ENCODE data around the gene LYPLA2.
"Not testable (repeated sequence)": the region's sequence is repeated elsewhere in the genome, so short reads cannot be mapped to it uniquely, and the experiment has no call there.

Gene LYPLA2

DNA sequence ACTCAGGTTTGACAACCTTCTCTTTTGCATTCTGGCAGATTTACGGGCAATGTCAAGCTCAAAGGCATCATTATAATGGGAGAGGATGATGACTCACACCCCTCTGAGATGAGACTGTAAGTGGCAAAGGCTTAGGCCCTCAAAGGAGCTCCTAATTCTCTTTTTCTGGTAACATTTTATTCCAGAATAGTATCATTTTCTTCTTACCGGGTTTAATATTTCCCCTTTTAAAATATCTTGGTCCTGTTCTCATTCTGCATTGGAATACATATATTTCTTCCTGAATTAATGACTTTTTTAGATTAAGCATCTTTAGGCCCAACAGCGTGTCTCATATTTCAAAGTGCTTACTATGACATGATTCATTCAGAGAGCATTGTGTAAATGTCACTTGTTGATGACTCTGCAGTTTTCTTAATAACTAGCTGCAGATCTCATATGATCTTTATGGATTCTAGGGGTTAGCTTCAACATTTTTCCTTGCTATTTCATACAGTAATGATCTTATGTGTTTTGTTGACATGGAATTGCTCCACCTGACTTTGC, 11.0 kb upstream of the LYPLA2 start:
- no peak for DNase-seq (ENCODE audit: low read depth in 2 of 2)

GRCh38 chr1:23783141-23783540, 7.8 kb upstream of the LYPLA2 start:
- not testable (repeated sequence) for DNase-seq (ENCODE audit: low read depth in 2 of 2)

GRCh38 chr1:23784846-23785245, 6.1 kb upstream of the LYPLA2 start:
- DNase-seq (ENCODE audit: low read depth in 2 of 2): no peak

DNA sequence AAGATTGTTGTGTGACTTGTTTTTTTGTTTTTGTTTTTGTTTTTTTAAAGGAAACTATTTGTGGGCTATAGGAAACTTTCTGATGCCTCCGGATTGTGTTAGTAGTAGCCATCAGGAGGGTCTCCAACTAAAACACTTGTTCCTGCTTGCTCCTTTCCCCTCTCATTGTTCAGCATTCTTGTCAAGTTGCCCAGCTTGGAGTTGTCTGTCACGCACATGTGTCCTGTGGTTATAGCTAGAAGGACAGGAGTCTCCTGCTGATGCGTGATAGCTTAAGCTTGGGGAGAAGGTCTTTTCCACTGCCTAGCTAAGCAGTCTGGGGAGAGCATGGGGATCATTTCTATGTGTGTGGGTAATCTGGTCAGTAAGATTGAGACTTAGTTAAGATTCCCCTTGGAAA, 3.2 kb upstream of the LYPLA2 start:
- no peak for DNase-seq (ENCODE audit: low read depth in 2 of 2)

DNA sequence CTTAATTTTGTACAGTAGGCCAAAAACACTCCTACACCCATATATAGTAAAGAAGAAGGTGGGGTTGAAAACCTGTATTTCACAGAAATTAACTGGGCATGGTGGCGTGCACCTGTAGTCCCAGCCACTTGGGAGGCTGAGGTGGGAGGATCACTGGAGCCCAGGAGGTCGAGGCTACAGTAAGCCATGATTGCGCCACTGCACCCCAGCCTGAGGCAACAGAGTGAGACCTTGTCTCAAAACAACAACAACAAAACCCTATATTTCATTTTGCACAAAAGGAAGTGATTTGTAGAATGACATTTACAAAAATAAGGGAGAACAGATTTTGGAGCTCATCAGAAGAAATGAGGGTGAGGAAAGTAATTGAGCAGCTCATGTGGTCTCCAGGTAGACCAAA, 2.2 kb upstream of the LYPLA2 start:
- no peak for DNase-seq (ENCODE audit: low read depth in 2 of 2)

GRCh38 chr1:23791516-23792047, 637 bp downstream of the LYPLA2 start:
- DNase-seq (ENCODE audit: low read depth in 2 of 2): no peak

DNA sequence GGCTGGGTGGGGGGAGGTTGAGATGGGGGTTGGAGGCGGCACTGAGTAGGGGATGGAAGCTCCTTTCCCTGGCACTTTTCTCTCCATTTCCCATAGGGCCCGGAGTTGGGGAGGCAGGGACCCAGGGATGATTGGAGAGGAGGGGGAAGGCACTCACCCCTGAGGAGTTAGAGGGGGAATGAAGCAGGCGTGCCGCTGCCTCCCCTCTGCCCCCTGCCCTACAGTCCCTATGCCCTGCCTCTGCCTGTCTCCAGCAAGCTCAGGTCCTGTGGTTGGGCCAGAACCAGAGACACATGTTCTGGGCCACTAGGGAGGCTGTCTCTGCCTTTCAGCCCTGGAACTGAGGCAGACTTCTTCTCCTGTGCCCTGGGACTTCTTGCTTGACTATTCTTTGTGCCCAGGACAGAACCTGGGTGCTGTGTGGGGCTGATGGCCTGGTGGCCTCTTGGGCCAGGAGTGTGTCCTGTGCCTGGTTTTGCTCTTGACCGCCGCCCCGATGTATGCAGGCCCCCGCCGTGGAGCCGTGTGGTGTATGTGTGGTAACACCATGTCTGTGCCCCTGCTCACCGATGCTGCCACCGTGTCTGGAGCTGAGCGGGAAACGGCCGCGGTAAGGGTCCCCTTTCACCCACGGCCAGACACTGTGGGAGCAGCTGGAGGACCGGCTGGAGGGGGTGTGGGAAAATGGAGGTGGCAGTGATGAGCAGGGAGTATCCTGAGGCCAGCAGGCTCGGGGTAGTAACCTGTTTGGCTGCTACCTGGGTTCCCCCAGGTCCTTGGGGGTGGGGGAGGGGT, 1.4 kb downstream of the LYPLA2 start:
- DNase-seq (ENCODE audit: low read depth in 2 of 2): no peak

DNA sequence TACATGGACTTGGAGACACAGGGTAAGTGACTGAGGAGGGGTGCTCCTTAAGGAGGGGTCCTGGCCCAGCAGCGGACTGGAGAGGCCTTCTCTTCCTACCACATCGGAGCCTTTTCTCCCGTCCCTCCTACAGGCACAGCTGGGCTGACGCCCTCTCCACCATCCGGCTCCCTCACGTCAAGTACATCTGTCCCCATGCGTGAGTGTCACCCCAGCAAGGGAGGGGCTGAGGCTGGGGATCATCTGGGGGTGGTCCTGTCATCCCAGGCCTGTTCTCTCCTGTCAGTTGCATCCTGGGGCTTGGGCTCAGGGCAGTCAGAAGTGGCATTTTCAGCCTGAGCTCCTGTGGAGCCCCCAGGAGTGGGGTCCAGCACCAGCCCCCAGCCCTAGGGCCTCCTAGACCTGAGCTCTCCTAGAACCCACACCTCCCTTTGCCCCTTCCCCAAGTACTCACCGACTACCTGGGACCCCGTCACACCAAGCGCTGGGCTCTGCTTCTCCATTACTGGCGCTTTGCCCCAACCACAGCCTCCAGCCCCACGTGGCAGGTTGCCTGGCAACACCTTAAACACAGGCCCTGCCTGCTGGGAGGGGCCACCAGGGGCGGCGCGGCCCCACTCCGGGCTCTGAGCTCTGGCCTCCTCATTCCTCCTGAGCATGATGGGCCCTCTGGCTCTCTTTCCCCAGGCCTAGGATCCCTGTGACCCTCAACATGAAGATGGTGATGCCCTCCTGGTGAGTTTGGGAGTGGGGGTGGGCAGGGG, 2.3 kb downstream of the LYPLA2 start:
- no peak for DNase-seq (ENCODE audit: low read depth in 2 of 2)

GRCh38 chr1:23793861-23794731, 3.2 kb downstream of the LYPLA2 start:
- no peak for DNase-seq (ENCODE audit: low read depth in 2 of 2)

GRCh38 chr1:23794732-23795182, 3.8 kb downstream of the LYPLA2 start:
- DNase-seq (ENCODE audit: low read depth in 2 of 2): not testable (repeated sequence)

DNA sequence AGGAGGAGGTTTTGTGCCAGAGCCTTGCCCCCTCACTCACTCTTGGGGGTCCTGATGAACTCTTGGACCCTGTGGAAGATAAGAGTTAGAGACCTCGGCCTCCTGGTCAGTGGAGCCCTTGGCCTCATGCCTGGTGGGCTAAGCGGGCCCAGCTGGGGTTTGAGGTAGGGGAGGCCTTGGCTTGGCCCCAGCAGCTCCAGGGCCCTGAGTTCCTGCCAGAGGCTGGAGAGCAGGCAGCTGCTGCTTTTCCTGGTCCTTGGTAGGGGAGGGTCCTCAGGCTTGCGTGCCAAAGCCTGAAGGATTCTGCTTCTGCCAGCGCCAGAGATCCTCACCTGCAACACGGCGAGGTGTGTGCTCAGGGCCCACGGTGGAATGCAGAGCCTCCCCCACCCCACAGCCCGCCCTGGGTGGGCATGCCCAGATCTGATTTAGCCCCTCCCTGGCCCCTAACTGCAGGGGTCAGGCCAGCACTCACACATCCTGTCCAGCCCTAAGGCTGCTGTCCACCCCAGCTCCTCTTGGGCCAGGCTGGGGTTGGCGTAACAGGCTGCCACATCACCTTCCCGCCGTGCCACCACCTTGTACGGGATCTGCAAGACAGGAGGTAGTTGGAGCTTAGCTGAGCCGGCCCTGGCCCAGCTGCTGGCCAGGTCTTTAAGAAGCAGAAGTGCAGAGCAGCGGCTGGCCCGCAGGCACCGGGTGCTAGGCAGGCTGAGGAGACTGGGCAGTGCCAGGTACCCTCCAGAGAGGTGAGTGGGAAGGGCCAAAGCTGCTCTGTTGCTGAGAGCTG, 4.9 kb downstream of the LYPLA2 start:
- no peak for DNase-seq (ENCODE audit: low read depth in 2 of 2)

- DNase-seq (ENCODE audit: low read depth in 2 of 2): no peak
Observed at GRCh38 chr1:23796466-23797271, 5.7 kb downstream of the LYPLA2 start.

GRCh38 chr1:23797478-23798448, 6.8 kb downstream of the LYPLA2 start:
- no peak for DNase-seq (ENCODE audit: low read depth in 2 of 2)

GRCh38 chr1:23798662-23799142, 7.8 kb downstream of the LYPLA2 start:
- no peak for DNase-seq (ENCODE audit: low read depth in 2 of 2)

DNA sequence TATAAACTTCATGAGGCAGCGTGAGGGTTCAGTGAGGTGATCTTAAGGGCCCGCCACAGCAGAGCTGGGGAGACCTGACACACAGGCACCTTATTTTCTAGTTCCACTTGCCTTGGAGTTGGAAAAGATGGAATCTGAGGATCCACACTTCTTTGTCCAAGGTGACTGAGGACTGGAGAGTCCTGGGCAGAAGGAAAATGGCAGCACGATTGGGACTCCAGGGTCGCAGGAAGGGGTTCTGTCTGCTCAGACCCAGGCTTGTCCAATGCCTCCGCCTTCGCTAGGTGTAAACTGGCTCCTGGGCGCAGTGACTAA, 8.3 kb downstream of the LYPLA2 start:
- no peak for DNase-seq (ENCODE audit: low read depth in 2 of 2)

DNA sequence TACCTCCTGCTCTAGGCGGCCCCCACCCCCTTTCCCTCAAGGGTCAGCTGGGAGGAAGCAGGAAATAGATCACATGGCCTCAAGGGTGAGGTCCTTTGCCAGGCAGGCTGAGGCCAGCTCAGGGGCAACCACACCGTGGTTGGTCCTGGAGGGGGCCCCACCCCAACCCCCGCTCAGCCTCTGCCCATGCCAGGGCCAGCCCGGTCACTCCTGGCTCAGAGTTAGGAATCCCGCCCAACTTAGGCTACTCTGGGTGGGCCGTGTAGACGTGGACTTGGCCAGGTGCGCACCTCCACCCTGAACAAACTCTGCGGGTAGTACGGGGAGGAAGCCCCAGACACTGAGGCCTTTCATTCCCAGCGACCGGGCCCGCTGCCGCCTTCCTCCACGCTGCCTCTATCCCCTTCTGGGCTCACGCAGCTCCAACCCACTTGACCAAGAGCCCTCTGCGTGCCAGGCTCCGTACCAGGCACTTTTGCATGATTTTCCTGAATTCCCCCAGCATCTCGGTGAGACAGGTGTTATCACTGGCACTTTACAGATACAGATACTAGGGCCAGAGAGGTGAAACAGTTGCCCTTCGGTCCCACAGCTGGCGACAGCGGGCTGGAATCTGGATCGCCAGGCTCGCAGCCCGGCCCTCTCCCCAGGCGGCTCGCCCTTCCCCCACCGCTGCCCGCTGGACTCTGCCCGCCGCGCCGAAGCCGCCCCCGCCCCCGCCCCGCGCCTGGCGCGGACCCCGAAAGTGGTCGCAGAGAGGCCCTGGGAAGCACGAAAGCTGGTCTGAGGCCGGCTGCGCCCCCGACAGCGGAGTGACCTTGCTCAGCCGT, 8.8 kb downstream of the LYPLA2 start:
- DNase-seq (ENCODE audit: low read depth in 2 of 2): no peak

- DNase-seq (ENCODE audit: low read depth in 2 of 2): peak; percentile 95 to 98
Observed at GRCh38 chr1:23800400-23801337, 9.7 kb downstream of the LYPLA2 start, which contains the start of gene GALE. Gene GALE (minus strand): TSS chr1:23800754. CDS start chr1:23799007, 1,747 bp downstream.

All from activated CD8-positive, alpha-beta memory T cell treated with anti-CD3 and anti-CD28 coated beads for 4 hours (primary cell).